ENCODE results near the gene CCDC51.

- no peak for TF ChIP-seq MXI1 (conservative IDR thresholded peaks at IDR 0.05; ENCODE audit: poor library complexity, severe bottlenecking)
- TF ChIP-seq, protein P1, sequence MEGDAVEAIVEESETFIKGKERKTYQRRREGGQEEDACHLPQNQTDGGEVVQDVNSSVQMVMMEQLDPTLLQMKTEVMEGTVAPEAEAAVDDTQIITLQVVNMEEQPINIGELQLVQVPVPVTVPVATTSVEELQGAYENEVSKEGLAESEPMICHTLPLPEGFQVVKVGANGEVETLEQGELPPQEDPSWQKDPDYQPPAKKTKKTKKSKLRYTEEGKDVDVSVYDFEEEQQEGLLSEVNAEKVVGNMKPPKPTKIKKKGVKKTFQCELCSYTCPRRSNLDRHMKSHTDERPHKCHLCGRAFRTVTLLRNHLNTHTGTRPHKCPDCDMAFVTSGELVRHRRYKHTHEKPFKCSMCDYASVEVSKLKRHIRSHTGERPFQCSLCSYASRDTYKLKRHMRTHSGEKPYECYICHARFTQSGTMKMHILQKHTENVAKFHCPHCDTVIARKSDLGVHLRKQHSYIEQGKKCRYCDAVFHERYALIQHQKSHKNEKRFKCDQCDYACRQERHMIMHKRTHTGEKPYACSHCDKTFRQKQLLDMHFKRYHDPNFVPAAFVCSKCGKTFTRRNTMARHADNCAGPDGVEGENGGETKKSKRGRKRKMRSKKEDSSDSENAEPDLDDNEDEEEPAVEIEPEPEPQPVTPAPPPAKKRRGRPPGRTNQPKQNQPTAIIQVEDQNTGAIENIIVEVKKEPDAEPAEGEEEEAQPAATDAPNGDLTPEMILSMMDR (IDR thresholded peaks at IDR 0.05; ENCODE audit: poor library complexity, severe bottlenecking): no peak
Measured at GRCh38 chr3:48397767-48398681, 41.9 kb downstream of the CCDC51 start.
